GM12891 (cell line): ENCODE measurements around the gene ZNF182.

Experiments used
- POLR2A ChIP-seq: IDR thresholded peaks from 2 replicates; pipeline ENCODE4 v1.6.1; 2011; ENCODE audit warnings: low read depth, low read length, control low read depth
- POLR2AphosphoS5 ChIP-seq: IDR thresholded peaks from 2 replicates; pipeline ENCODE4 v1.6.1; 2011; ENCODE audit warnings: low read depth, low read length, control low read depth
- POU2F2 ChIP-seq: IDR thresholded peaks from 2 replicates; pipeline ENCODE4 v1.6.1; 2011; ENCODE audit warnings: low read depth, mild to moderate bottlenecking, control low read depth, low read length, moderate library complexity
- SPI1 ChIP-seq: IDR thresholded peaks from 2 replicates; pipeline ENCODE4 v1.6.1; 2011; ENCODE audit warnings: low read depth, low read length, control low read depth
- TAF1 ChIP-seq: IDR thresholded peaks from 2 replicates; pipeline ENCODE4 v1.6.1; 2011; ENCODE audit warnings: low read depth, low read length, control low read depth

- TF ChIP-seq POLR2A (no peak), POLR2AphosphoS5 (no peak), POU2F2 (no peak), TAF1 (no peak), SPI1 (no peak)
These were observed 69.8 kb downstream of the ZNF182 start for GRCh38 chrX:47933946-47934345.
